DMS 273 treated with DMSO at 0.1 percent for 48 hours (cell line): ENCODE results near the gene WFS1.

Experiments used
- DNase-seq: peaks from one replicate; lab custom pipeline; 2025; lab: John Stamatoyannopoulos, UW

Gene WFS1

GRCh38 chr4:6325788-6326290 lies 56.2 kb downstream of the WFS1 start:
- DNase-seq, result no peak

- DNase-seq, result no peak
These were observed 56.8 kb downstream of the WFS1 start for GRCh38 chr4:6326312-6327060.

DNA sequence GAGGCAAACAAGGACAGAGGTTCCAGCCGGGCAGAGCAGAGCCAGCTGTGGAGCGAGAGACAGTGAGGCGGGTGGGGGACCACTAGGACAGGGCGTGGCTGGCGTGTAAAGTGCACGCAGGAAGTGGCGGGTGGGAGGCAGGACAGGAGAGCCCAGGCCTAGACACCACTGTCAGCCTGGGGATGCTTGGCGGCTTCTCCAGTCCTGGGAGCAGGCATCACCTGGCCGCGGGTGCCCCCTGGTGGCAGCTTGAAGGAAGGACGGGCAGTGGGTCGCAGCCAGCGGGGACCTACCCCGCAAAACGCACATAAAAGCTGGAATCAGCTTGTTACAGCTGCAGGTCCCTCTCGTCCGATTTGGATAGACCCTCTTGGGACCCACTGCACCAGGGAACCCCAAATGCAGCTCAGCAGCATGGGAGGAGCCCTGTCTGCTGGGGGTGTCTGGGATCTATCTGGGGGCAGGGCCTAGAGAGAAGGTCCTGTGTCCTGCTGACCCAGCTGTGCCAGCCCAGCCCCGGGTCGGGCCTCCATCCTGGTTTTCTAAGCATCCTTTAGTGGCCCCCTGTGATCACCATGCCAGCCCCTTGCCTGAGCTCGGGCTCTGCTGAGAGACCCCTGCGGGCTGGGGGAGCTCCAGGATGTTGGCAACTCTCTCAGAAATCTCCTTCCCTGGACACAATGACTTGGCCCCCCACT lies 57.7 kb downstream of the WFS1 start:
- no peak for DNase-seq

DNA sequence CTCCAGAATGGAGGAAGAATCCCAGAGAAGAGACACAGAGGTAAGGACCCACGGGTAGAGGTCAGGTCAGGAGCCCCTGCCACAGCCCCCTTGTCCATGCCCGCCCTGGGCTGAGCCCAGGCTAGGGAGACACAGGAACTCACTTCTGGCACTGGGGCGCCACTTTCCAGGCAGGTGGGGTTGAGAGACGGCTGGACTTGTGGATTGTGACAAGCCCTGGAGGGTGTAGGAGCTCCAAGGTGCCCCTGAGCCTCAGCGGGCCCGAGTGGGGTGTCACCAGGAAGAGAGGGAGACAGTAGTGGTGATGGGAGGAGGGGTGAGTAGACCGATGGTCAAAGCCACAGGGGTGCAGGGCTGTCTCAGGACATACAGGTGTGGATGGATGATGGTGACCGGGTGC lies 58.9 kb downstream of the WFS1 start:
- no peak for DNase-seq

DNA sequence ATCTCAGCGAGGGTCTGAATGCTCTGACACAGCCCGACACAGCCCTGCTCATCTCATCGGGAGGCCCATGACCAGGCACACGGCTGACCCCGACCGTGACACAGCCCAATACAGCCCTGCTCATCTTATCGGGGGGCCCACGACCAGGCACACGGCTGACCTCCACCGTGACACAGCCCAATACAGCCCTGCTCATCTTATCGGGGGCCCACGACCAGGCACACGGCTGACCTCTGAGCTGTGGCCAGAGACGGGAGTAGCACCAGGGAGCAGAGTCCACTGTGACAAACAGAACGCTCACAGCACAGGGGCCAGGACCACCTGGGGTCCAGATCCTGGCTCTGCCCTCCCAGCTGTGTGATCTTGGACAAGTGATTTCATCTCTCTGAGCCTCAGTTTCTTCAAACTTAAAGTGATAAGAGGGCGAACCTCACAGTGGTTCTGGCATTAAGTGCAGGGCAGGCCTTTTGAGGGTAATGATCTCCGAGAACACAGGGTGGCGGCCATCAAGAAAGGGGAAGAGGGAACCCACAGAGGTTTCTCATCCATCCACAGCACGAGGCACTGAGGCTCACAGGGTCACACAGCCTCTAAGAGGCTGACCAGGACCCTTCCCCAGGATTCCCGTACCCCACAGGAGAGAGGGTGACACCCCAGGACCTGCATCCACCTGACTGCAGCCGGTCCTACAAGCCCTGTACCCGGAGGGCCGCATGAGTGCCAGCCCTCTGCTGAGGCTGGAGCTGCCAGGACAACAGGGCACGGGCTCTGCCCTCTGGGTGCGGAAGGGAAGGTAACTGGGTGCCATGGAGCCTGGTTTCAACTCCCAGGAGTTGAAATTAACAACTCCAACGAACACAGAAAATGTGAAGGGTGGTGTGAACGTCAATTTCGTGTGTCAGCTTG lies 60.1 kb downstream of the WFS1 start:
- DNase-seq, result no peak

GRCh38 chr4:6330384-6330767 lies 60.7 kb downstream of the WFS1 start:
- DNase-seq, result no peak

DNA sequence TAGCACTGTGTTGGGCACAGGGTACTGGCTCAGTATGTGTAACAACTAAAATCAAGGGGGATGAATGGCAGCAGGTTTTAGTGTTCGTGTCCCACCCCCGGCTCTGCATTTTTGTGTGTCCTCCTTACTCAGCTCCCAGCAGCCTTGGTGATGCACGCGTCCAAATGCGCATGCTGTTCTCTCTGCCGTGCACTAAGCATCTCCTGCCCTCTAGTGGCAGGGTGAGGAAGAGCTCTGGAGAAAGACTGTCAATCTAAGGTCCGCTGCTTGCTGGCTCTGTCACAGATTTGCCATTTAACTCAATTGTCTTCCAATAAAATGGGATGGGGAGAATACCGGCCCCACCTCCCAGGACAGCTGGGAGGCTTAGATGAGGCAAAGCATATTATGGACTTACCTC lies 61.4 kb downstream of the WFS1 start:
- no peak for DNase-seq

GRCh38 chr4:6331468-6331867 lies 61.8 kb downstream of the WFS1 start:
- no peak for DNase-seq

- DNase-seq, result no peak
These were observed 62.5 kb downstream of the WFS1 start for GRCh38 chr4:6332042-6332668.

DNA sequence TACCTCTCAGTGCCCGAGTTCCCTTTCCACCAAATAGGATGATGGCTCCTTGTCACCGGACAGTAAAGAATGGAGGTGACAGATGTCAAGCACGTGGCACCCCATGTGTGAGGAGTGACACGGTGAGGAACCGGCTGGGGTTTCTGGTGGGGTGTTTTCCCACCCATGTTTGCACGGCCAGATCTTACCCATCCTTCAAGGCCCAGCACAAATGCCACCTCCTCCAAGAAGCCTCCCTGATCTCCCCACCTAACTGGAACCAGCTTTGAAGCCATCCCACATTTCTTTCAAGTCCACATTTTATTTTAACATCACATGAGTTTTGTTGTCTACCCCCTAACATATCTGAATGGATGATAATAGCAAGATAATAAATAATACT lies 63.0 kb downstream of the WFS1 start:
- DNase-seq, result no peak

DNA sequence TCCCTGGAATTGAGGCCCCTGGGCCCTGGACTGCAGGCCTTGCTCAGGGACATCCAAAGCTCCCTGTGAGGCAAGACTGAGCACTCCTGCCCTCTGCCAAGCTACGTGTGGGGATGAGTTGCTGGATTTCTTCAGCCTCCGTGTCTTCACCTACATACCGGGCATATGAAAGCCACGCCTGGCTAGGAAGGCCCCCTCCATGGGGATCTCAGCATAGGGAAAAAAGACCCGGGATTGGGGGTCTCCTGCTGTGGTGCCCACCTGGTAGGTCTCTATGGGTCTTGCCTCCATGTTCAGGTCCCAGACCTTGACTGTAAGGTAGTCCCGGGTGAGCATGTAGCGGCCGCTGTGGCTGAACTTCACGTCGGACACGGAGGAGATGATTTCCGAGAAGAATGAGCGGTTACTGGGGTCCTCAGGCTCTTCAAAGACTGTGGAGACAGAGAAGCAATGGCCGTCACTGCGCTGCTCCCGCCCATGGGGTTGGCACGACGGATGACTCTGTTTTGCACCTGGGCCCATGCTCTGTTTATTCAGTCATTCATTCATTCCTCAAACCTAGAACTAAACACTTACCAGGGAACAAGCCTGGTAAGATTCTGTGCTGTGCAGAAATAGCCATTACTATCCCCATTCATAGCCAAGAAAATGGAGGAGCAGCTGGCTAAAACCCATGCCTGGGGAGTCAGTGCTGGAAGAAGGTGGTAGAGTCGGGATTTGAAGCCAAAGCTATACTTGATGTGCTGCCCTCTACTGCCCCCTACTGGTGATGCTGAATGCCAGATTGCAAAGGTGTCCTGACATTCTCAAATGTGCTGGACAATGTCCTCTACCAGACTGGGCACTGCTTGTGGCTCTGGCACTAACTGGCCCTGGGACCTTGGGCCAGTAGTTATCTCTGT lies 63.9 kb downstream of the WFS1 start:
- no peak for DNase-seq

GRCh38 chr4:6334203-6334887 lies 64.7 kb downstream of the WFS1 start:
- DNase-seq, result no peak

DNA sequence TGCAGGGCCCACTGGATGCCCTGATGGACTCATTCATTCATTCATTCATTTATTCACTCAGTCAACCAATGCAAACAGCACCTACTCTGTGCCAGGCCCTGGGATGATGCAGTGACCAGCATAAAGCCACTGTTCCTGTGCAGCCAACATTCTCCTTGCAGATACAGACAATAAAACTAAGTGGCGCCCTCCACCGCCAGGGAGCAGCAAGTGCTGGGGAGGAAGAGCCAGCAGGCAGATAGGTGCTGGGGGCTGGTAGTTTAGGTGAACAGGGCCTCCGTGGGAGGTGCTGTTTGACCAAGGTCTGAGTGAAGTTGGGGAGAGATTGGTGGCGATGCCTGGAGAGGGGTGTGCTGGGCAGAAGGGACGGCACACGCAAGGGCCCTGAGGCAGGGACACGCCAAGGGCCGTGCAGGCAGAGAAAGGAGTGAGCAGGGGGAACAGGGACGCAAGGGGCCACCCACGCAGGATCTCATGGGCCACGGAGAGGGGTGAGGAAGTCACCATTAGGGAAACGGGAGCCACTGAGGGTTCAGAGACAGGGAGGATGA lies 65.5 kb downstream of the WFS1 start:
- no peak for DNase-seq

DNA sequence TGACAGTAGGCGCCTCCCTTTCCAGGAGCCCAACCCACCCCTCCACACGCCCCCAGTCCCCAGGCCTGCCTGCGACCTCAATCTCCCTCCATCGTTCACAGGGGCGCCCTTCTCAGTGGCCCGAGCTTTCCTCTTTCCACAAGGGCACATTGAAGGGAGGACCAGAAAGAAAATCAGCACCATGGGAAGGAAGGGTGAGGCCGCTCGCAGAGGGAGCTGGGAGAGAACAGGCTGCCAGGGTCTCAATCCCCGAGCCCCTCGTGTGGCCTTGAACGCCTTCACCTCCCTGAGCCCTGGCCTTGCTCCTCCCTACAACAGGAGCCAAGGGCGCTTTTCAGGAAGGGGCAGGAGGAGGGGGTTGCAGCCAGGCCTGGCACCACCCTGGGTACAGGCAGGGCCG lies 66.5 kb downstream of the WFS1 start:
- DNase-seq, result no peak

- DNase-seq, result no peak
These were observed 67.8 kb downstream of the WFS1 start for GRCh38 chr4:6337331-6337935.

DNA sequence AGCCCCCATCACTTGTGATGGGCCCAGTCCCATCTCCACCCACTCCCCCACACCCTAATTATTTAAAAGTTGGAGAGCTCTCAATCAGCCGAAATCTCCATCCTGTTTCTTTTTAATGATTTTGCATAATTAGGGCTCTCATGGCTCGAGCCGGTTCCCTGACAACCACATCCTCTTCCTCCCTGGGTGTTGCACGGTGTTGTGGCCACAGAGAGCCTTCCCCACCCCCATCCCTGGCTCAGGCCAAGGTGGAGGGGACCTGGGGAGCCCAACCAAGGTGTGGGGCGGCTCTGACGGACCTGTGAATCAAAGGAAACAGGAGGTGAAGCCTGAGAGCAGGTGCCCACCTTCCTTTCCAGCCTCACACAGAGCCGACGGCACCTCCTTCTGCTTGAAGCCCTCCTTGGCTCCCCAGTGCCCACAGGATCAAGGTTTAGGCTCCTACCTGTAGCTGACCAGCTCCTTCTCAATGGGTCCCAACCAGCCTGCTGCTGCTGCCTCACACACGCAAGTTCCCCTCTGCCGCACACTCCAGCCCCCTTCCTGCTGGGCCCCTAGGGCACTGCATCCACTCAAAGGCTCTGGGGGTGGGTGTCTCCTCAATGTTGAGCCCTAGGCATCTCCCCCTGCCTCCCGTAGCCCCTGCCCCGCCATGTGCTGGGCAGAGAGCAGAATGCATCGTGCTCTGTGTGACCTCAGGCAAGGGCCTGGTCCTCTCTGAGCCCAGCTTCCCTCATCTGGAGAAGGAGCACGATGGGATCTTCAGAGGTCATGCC lies 68.7 kb downstream of the WFS1 start:
- no peak for DNase-seq

DNA sequence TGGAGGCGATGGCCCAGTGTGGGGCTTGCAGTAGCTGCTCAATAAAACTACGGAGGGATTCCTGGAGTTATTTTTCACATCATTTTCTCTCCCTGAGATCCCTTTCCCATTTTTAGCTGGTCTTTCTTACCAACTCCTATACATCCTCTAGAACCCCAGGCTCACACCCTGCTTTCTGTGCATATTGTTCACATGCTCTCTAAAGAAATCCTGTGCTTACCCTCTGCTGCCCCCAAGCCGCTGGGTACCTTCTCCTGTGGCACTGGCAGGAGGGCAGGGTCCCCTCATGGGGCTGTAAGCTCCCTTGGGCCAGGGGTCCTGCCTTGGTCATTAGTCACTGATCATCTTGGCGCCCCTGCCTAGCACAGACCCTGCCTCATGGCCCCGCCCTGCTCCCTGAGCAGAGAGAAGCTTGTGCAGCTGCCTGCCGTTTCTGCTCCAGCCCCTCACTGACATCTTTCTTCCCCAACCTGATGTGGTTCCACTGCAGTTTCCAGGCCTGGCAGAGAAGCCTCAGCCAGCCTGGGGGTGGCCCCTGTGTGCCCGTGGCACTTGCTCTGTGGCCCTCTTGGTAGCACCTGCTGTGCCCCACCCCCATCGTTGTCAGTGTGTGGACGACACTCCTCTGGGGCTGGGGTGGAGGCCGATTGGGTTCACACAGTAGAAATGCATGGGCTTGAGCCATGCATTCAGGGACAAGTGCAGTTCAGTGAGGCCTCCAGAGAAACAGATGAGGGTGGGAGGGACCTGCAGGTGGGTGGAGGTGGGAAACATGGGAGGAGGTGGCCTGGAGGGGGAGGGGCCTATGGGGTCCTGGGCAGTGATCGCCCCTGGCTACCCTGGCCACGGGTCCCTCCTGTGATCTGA lies 69.5 kb downstream of the WFS1 start:
- DNase-seq, result no peak
